Measurements from ENCODE around the gene PDSS2. TPM values are rescaled to one million over a fixed set of nuclear protein-coding genes. Genes with fewer than 3 reads are reported as not detected.

PDSS2 gene
- total and polyA plus RNA-seq, 2 of the 8 experiments (the other 6 are each of a cell fraction or from before 2014, with no cell fraction given) = 10.7 to 16.1 TPM

- FAIRE-seq = no peak
- no peak overlapping the region for H4K5ac ChIP-seq (ENCODE audit: insufficient read length, low read depth, low read length)
- H4K20me1 ChIP-seq (replicated peaks in 1 of 2; ENCODE audit: control insufficient read depth in 1 of 2, insufficient read depth in 2 of 2, low read length in 2 of 2) = no peaks in the 10 kb centered on the region
- H4K8ac ChIP-seq (ENCODE audit: extremely low read depth, insufficient read depth, low read length) = no peak overlapping the region
- no peaks in the 10 kb centered on the region for H3K4me1 ChIP-seq (replicated peaks in 1 of 4; ENCODE audit: control insufficient read depth in 3 of 4, insufficient read depth in 4 of 4, low read length in 3 of 4)
- H3K36me3 ChIP-seq (ENCODE audit: control insufficient read depth in 2 of 4, insufficient read depth in 4 of 4, low read length in 3 of 4) = no peaks in the 10 kb centered on the region; a peak in 2 of 8 replicates
- H3K79me2 ChIP-seq (ENCODE audit: control insufficient read depth in 1 of 2, insufficient read depth in 2 of 2, low read length in 2 of 2) = no peaks in the 10 kb centered on the region
- no peak overlapping the region for H3K9ac ChIP-seq (replicated peaks in 1 of 4; ENCODE audit: extremely low read depth in 1 of 4, low read depth in 3 of 4, low read length in 3 of 4)
- ChIA-PET CTCF (ENCODE audit: partially characterized antibody) (no interaction called here), POLR2A (ENCODE audit: partially characterized antibody) (interaction anchor here (0.6 kb wide), 1 partner anchor 13 kb away, joined by 3 read pairs; no protein-coding TSS in a partner anchor)
- H4K91ac ChIP-seq (replicated peaks; ENCODE audit: insufficient read length, low read length) = no peak overlapping the region
- H2AK5ac ChIP-seq (ENCODE audit: low read depth, low read length) = no peak overlapping the region
- H3K79me1 ChIP-seq (ENCODE audit: low read depth, low read length) = no peaks in the 10 kb centered on the region
- H3K23ac ChIP-seq (ENCODE audit: insufficient read length) = no peak overlapping the region
- H2AFZ ChIP-seq (ENCODE audit: low read length) = no peak overlapping the region
- no peak overlapping the region for H3K27ac ChIP-seq (ENCODE audit: low read depth, low read length)
- H3K9me3 ChIP-seq (ENCODE audit: insufficient read depth in 2 of 2, low read depth in 1 of 2, low read length in 1 of 2) = no peaks in the 10 kb centered on the region
- no peak overlapping the region for H2BK15ac ChIP-seq (ENCODE audit: low read length)
- H3K18ac ChIP-seq (ENCODE audit: extremely low read depth, low read length) = no peak overlapping the region
- no peak overlapping the region for H2BK20ac ChIP-seq (ENCODE audit: low read length)
- H2BK5ac ChIP-seq (ENCODE audit: low read depth, low read length) = no peak overlapping the region
- no peak overlapping the region for H3K14ac ChIP-seq (ENCODE audit: insufficient read length)
- no peaks in the 10 kb centered on the region for H3K27me3 ChIP-seq (replicated peaks in 1 of 4; ENCODE audit: control insufficient read depth in 3 of 4, extremely low read depth in 1 of 4, insufficient read depth in 3 of 4, low read length in 3 of 4)
- no peak overlapping the region for H3K4me3 ChIP-seq (ENCODE audit: extremely low read depth in 1 of 4, insufficient read depth in 2 of 4, low read depth in 3 of 4, low read length in 4 of 4)
- no peak for DNase-seq (ENCODE audit: low read depth in 1 of 2, low spot score in 2 of 2)
- H3K4ac ChIP-seq (replicated peaks; ENCODE audit: insufficient read length, low read depth, low read length) = no peak overlapping the region
- H3K4me2 ChIP-seq (ENCODE audit: insufficient read depth in 1 of 2, low read depth in 2 of 2, low read length in 2 of 2) = no peak overlapping the region
- H2BK120ac ChIP-seq (replicated peaks; ENCODE audit: low read depth, low read length) = no peak overlapping the region
- no peak overlapping the region for H2BK12ac ChIP-seq (ENCODE audit: low read depth, low read length)
- no peaks in the 10 kb centered on the region for H3K23me2 ChIP-seq (ENCODE audit: low read depth, low read length)
- H3K56ac ChIP-seq (replicated peaks; ENCODE audit: insufficient read length, low read depth, low read length) = no peak overlapping the region
- TF ChIP-seq KDM1A (IDR thresholded peaks at IDR 0.05; ENCODE audit: borderline replicate concordance, low read length) (no peak), RAD21 (IDR thresholded peaks at IDR 0.05 in 1 of 2, conservative IDR thresholded peaks at IDR 0.05 in 1 of 2; ENCODE audit: low read depth in 2 of 2, low read length in 2 of 2) (no peak), BRCA1 (IDR thresholded peaks at IDR 0.05; ENCODE audit: low read depth, low read length) (no peak), SAP30 (IDR thresholded peaks at IDR 0.05; ENCODE audit: insufficient read depth, insufficient replicate concordance, low read length) (no peak), RNF2 (IDR thresholded peaks at IDR 0.05; ENCODE audit: borderline replicate concordance, low read depth, low read length, missing control alignments, poor library complexity, severe bottlenecking) (no peak), TAF1 (IDR thresholded peaks at IDR 0.05; ENCODE audit: low read depth, low read length) (no peak), SIN3A (conservative IDR thresholded peaks at IDR 0.05 in 1 of 2, IDR thresholded peaks at IDR 0.05 in 1 of 2; ENCODE audit: low read depth in 1 of 2, low read length in 2 of 2) (no peak), CTCF (IDR thresholded peaks at IDR 0.05; ENCODE audit: control extremely low read depth in 1 of 3, insufficient read depth in 1 of 3, low read depth in 1 of 3, low read length in 3 of 3) (no peak)
Measured at GRCh38 chr6:107235511-107235910, 223.9 kb downstream of the PDSS2 start.
